Pons (tissue), 1 donor: ENCODE measurements around the gene ZNF646.

Experiments
- DNase-seq: peaks from one replicate; pipeline ENCODE4 v3.0.0-alpha.2; 2016; ENCODE audit warnings: low spot score

Gene ZNF646, protein sequence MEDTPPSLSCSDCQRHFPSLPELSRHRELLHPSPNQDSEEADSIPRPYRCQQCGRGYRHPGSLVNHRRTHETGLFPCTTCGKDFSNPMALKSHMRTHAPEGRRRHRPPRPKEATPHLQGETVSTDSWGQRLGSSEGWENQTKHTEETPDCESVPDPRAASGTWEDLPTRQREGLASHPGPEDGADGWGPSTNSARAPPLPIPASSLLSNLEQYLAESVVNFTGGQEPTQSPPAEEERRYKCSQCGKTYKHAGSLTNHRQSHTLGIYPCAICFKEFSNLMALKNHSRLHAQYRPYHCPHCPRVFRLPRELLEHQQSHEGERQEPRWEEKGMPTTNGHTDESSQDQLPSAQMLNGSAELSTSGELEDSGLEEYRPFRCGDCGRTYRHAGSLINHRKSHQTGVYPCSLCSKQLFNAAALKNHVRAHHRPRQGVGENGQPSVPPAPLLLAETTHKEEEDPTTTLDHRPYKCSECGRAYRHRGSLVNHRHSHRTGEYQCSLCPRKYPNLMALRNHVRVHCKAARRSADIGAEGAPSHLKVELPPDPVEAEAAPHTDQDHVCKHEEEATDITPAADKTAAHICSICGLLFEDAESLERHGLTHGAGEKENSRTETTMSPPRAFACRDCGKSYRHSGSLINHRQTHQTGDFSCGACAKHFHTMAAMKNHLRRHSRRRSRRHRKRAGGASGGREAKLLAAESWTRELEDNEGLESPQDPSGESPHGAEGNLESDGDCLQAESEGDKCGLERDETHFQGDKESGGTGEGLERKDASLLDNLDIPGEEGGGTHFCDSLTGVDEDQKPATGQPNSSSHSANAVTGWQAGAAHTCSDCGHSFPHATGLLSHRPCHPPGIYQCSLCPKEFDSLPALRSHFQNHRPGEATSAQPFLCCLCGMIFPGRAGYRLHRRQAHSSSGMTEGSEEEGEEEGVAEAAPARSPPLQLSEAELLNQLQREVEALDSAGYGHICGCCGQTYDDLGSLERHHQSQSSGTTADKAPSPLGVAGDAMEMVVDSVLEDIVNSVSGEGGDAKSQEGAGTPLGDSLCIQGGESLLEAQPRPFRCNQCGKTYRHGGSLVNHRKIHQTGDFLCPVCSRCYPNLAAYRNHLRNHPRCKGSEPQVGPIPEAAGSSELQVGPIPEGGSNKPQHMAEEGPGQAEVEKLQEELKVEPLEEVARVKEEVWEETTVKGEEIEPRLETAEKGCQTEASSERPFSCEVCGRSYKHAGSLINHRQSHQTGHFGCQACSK (N-terminal part only)

GRCh38 chr16:31073970-31074813 lies at the start of gene ZNF646, which contains the start of gene ZNF668:
TSS of gene ZNF646 (plus strand) at chr16:31074422. CDS start at chr16:31076325, 1,903 bp downstream.
TSS of gene ZNF668 (minus strand) at chr16:31074240. CDS start at chr16:31064459, 9,781 bp downstream.
- DNase-seq, result peak; percentile 100

DNA sequence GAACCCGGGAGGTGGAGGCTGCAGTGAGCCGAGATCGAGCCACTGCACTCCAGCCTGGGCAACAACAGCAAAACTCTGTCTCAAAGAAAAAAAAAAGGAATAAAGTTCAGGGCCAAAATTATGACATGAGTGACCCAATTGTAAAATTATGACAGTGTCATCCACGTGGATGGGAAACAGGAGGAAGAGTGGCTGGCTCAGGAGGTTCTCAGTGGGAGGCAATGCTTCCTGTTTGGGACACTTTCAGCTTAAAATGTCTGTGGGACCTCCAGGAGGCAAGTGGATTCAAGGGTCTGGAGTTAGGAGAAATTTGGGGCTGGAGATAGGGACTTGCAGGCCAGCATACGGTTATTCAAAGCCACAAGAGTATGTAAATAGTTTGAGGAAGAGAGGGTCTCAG lies 48.9 kb upstream of the ZNF646 start:
- DNase-seq, result no peak

DNA sequence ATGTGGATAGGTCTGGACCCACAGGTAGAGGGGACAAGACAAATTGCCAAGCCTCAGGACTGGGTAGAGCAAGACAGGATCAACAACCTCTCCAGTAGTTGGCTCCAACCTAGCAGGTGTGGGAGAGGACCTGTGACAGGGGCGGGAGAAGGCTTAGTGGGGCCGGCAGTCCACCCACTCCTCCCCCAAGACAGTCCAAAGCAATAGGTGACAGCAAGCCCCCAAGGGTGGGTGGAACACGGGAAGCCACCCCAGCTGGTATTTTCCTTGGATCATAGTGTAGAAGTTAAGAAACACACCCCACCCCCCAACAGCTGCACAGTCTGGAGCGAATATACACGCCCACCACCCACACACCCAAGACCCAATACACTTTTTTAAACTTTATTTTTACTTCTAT lies 45.0 kb upstream of the ZNF646 start:
- DNase-seq, result no peak

GRCh38 chr16:31031276-31031675 lies 42.9 kb upstream of the ZNF646 start:
- no peak for DNase-seq

GRCh38 chr16:31032736-31033708 lies 41.2 kb upstream of the ZNF646 start, which contains the start of gene STX4:
TSS of gene STX4 (plus strand) at chr16:31033558. CDS start at chr16:31033806, 248 bp downstream.
- peak; percentile 99 for DNase-seq

- DNase-seq, result peak; percentile 95
Observed at GRCh38 chr16:31033709-31034492, 40.3 kb upstream of the ZNF646 start.

- peak; percentile 40 for DNase-seq
Observed at GRCh38 chr16:31036691-31037090, 37.5 kb upstream of the ZNF646 start.

GRCh38 chr16:31038993-31039392 lies 35.2 kb upstream of the ZNF646 start:
- DNase-seq, result peak; percentile 88

DNA sequence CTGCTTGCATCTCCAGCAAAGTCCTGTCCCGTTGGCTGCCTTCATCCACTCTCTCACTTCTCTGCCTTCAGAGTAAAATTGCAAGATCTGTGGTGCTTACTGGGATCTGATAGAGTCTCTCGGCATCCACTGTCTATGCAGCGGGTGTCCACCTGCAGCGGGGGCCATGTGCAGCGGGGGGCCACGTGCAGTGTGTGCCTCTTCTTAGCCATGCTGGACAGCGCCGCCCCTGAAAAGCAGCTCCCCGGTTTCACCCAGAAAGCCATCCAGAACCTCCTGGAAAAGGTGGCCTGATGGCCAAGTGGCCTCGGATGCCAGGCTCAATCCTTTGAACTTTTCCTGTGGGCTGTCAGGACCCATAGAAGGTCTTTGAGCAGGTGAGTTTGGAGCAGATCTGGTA lies 31.4 kb upstream of the ZNF646 start:
- DNase-seq, result no peak

GRCh38 chr16:31043352-31043751 lies 30.9 kb upstream of the ZNF646 start:
- DNase-seq, result no peak

DNA sequence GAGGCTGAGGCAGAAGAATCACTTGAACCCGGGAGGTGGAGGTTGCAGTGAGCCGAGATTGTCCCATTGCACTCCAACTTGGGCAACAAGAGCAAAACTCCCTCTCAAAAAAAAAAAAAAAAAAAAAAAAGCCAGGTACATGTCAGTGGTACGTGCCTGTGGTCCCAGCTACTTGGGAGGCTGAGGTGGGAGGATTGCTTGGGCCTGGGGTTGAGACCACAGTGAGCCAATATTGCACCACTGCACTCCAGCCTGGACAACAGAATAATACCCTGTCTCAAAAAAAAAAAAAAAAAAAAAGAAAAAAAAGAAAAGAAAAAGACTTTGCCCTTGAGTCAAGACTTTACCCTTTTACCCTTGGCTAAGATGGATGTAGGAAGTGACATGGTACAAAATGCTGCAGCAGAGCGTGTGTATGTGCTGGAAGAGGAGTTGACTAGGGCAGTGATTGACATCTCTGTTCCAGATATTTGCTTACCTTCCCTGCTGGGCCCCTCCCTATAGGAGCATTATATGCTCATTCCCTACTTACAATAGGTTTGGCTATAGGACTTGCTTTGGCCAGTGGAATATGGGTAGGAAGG lies 30.2 kb upstream of the ZNF646 start:
- no peak for DNase-seq

- DNase-seq, result no peak
Observed at GRCh38 chr16:31050280-31051030, 23.8 kb upstream of the ZNF646 start.

DNA sequence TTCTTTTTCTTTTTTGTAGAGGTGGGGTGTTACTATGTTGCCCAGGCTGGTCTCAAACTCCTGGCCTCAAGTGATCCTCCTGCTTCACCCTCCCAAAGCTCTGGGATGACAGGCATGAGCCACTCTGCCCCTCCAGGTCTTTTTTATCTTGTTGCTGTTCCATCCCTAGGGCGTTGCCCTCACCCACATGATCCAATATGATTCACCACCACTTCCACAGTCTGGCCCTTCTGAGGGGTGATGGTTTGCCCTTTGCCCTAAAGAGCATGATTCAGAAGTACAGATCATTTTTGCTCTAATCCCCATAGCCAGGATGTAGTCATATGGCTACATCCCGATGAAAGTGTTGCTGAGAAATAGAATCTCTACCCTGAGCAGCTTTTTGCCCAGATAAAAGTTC lies 22.1 kb upstream of the ZNF646 start:
- no peak for DNase-seq

GRCh38 chr16:31055613-31056012 lies 18.6 kb upstream of the ZNF646 start:
- no peak for DNase-seq

- DNase-seq, result no peak
Observed at GRCh38 chr16:31061126-31061812, 13.0 kb upstream of the ZNF646 start.

DNA sequence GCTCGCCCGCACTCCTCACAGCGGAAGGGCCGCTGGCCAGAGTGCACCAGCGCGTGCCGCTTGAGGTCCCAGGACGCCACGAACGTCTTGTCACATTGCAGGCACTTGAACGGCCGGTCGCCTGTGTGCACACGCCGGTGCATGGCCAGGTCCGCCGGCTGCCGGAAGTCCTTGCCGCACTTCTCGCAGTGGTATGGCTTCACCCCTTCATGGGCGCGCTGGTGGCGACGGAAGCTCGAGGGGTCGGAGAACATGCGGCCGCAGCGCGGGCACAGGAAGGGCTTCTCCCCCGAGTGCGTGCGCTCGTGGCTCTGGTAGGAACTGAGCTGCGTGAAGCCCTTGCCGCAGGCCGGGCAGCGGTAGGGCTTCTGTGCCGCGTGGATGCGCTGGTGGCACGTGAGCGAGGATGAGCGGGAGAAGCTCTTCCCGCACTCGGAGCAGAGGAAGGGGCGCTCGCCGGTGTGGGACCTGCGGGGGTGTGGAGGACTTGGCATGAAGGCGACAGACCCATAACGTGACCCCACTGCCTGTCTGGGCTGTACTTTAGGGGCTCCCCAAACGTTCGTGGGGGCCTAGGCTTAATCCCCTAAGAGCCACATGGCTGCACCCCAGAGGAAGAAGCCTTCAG lies 12.3 kb upstream of the ZNF646 start:
- DNase-seq, result no peak

DNA sequence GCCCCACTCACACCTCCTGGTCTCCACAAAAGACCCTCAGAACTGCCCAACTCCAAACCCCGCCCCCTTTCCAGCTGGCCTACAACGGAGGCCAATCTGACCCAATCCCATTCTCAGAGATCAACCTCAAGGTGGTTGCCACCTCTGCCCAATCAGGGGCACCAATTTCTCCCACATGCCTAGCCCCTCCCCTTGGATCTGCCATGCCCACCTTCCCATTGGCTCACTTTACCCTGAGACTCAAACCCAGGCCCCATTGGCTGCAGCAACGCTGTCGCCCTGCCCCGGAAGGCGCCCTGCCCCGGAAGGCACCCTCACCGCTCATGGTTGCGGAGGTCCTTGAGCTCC lies 10.8 kb upstream of the ZNF646 start:
- DNase-seq, result no peak
